OCI-LY3 (cell line): Measurements from ENCODE around the gene DGKB.

Source experiments
- EZH2phosphoT487 ChIP-seq: fragments of 200-600 bp; shearing (Covaris generic); IDR thresholded peaks from 2 replicates; pipeline ENCODE4 v1.6.1; 2018; ENCODE audit warnings: antibody characterized with exemption, mixed run types, low read depth
- TF ChIP-seq, protein P1 (sequence below): fragments of 200-600, 300-600 bp; sonication (generic); IDR thresholded peaks from 2 replicates; pipeline ENCODE4 v1.5.1; 2014; ENCODE audit warnings: antibody characterized with exemption, low read length, low read depth

DNA sequence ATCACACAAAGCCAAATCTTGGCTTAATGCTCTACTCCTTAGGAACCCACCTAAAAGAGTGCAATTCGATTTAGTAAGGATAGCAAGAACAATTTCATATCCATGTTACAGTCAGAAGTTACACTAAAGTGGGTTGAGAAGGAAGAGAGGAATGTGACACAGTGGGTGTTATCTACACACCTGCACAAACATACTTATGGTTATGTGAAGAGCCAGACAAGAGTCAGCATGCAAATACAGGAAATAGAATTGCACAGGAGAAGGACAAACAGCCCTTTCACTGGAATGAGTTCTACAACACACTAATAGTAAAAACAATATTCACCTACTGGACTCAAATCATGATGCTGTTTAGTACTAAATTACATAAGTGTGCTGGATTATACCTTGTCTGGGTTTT is 262.8 kb downstream of the DGKB start:
- TF ChIP-seq, protein P1, sequence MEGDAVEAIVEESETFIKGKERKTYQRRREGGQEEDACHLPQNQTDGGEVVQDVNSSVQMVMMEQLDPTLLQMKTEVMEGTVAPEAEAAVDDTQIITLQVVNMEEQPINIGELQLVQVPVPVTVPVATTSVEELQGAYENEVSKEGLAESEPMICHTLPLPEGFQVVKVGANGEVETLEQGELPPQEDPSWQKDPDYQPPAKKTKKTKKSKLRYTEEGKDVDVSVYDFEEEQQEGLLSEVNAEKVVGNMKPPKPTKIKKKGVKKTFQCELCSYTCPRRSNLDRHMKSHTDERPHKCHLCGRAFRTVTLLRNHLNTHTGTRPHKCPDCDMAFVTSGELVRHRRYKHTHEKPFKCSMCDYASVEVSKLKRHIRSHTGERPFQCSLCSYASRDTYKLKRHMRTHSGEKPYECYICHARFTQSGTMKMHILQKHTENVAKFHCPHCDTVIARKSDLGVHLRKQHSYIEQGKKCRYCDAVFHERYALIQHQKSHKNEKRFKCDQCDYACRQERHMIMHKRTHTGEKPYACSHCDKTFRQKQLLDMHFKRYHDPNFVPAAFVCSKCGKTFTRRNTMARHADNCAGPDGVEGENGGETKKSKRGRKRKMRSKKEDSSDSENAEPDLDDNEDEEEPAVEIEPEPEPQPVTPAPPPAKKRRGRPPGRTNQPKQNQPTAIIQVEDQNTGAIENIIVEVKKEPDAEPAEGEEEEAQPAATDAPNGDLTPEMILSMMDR = no peak
- TF ChIP-seq EZH2phosphoT487 = no peak
